Measurements from ENCODE around the gene MC1R. TPM values are rescaled to one million over a fixed set of nuclear protein-coding genes. Genes with fewer than 3 reads are reported as not detected.

MC1R gene
- total RNA-seq, 1 experiment from 2014 or later, result 3.8 TPM

DNA sequence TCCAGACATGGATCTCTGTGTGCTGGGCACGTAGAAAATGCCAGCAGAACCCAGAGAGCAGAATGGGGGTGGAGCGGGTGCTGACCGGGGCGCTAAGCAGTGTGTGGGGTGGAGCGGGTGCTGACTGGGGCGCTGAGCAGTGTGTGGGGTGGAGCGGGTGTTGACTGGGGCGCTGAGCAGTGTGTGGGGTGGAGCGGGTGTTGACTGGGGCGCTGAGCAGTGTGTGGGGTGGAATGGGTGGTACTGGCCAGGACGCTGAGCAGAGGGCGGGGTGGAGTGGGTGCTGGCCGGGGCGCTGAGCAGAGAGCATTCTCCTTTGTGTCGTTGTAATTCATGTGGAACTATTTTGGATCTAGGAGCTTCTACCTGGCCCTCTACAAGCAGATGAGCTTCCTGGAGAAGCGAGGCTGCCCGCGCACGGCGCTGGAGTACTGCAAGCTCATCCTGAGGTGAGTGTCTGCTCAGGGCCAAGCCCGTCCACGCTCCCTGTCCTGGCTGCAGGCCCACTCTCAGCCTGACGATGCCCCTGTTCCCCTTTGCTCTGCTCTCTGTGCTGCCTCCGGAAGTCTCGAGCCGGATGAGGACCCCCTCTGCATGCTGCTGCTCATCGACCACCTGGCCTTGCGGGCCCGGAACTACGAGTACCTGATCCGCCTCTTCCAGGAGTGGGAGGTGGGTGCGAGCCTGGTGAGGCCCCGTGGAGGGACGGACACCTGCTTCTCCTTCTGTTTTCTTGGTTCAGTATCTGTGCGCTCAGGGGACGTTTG lies 20.3 kb upstream of the MC1R start:
- ChIA-PET POLR2A (no interaction called here), CTCF (interaction anchor here (0.5 to 4.2 kb wide), 2 partner anchors 11 to 12 kb away, joined by 3 to 19 read pairs; no protein-coding TSS in a partner anchor)
- DNase-seq (ENCODE audit: low spot score), result no peak
- Mint-ChIP-seq H3K4me3 (no peak overlapping the region), H3K4me1 (no peaks in the 10 kb centered on the region), H3K27me3 (ENCODE audit: low read depth) (no peaks in the 10 kb centered on the region), H3K36me3 (peaks cover 25% of the 10 kb centered on the region), H3K27ac (no peak overlapping the region), H3K9me3 (no peaks in the 10 kb centered on the region)
- no peak for ATAC-seq
- no peak for TF ChIP-seq ZNF671 (CRISPR knock-in tag; IDR thresholded peaks at IDR 0.05)
- TF ChIP-seq GABPB1 (CRISPR knock-in tag; IDR thresholded peaks at IDR 0.05), result no peak
- no peak for TF ChIP-seq ZNF317 (CRISPR knock-in tag; IDR thresholded peaks at IDR 0.05; ENCODE audit: borderline replicate concordance, low read depth)
- TF ChIP-seq, protein P1, sequence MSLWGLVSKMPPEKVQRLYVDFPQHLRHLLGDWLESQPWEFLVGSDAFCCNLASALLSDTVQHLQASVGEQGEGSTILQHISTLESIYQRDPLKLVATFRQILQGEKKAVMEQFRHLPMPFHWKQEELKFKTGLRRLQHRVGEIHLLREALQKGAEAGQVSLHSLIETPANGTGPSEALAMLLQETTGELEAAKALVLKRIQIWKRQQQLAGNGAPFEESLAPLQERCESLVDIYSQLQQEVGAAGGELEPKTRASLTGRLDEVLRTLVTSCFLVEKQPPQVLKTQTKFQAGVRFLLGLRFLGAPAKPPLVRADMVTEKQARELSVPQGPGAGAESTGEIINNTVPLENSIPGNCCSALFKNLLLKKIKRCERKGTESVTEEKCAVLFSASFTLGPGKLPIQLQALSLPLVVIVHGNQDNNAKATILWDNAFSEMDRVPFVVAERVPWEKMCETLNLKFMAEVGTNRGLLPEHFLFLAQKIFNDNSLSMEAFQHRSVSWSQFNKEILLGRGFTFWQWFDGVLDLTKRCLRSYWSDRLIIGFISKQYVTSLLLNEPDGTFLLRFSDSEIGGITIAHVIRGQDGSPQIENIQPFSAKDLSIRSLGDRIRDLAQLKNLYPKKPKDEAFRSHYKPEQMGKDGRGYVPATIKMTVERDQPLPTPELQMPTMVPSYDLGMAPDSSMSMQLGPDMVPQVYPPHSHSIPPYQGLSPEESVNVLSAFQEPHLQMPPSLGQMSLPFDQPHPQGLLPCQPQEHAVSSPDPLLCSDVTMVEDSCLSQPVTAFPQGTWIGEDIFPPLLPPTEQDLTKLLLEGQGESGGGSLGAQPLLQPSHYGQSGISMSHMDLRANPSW (CRISPR knock-in tag; conservative IDR thresholded peaks at IDR 0.05; ENCODE audit: low read depth), result no peak
- TF ChIP-seq, protein P2, sequence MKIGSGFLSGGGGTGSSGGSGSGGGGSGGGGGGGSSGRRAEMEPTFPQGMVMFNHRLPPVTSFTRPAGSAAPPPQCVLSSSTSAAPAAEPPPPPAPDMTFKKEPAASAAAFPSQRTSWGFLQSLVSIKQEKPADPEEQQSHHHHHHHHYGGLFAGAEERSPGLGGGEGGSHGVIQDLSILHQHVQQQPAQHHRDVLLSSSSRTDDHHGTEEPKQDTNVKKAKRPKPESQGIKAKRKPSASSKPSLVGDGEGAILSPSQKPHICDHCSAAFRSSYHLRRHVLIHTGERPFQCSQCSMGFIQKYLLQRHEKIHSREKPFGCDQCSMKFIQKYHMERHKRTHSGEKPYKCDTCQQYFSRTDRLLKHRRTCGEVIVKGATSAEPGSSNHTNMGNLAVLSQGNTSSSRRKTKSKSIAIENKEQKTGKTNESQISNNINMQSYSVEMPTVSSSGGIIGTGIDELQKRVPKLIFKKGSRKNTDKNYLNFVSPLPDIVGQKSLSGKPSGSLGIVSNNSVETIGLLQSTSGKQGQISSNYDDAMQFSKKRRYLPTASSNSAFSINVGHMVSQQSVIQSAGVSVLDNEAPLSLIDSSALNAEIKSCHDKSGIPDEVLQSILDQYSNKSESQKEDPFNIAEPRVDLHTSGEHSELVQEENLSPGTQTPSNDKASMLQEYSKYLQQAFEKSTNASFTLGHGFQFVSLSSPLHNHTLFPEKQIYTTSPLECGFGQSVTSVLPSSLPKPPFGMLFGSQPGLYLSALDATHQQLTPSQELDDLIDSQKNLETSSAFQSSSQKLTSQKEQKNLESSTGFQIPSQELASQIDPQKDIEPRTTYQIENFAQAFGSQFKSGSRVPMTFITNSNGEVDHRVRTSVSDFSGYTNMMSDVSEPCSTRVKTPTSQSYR (CRISPR knock-in tag; IDR thresholded peaks at IDR 0.05), result no peak
- TF ChIP-seq SMAD4 (CRISPR knock-in tag; IDR thresholded peaks at IDR 0.05), result no peak
- TF ChIP-seq MYBL2 (CRISPR knock-in tag; IDR thresholded peaks at IDR 0.05), result no peak
- TF ChIP-seq, protein P3, sequence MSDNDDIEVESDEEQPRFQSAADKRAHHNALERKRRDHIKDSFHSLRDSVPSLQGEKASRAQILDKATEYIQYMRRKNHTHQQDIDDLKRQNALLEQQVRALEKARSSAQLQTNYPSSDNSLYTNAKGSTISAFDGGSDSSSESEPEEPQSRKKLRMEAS (CRISPR knock-in tag; IDR thresholded peaks at IDR 0.05), result no peak
- TF ChIP-seq GTF2I (CRISPR knock-in tag; conservative IDR thresholded peaks at IDR 0.05), result no peak
- TF ChIP-seq FOXK1 (CRISPR knock-in tag; IDR thresholded peaks at IDR 0.05), result no peak
- no peak for TF ChIP-seq CREB1 (CRISPR knock-in tag; IDR thresholded peaks at IDR 0.05)
- TF ChIP-seq, protein P4, sequence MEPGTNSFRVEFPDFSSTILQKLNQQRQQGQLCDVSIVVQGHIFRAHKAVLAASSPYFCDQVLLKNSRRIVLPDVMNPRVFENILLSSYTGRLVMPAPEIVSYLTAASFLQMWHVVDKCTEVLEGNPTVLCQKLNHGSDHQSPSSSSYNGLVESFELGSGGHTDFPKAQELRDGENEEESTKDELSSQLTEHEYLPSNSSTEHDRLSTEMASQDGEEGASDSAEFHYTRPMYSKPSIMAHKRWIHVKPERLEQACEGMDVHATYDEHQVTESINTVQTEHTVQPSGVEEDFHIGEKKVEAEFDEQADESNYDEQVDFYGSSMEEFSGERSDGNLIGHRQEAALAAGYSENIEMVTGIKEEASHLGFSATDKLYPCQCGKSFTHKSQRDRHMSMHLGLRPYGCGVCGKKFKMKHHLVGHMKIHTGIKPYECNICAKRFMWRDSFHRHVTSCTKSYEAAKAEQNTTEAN (CRISPR knock-in tag; IDR thresholded peaks at IDR 0.05), result no peak
- TF ChIP-seq CREM (CRISPR knock-in tag; IDR thresholded peaks at IDR 0.05), result no peak
- TF ChIP-seq ZNF396 (CRISPR knock-in tag; IDR thresholded peaks at IDR 0.05; ENCODE audit: borderline replicate concordance), result no peak
- TF ChIP-seq EMX1 (CRISPR knock-in tag; IDR thresholded peaks at IDR 0.05), result no peak
- TF ChIP-seq, protein P5, sequence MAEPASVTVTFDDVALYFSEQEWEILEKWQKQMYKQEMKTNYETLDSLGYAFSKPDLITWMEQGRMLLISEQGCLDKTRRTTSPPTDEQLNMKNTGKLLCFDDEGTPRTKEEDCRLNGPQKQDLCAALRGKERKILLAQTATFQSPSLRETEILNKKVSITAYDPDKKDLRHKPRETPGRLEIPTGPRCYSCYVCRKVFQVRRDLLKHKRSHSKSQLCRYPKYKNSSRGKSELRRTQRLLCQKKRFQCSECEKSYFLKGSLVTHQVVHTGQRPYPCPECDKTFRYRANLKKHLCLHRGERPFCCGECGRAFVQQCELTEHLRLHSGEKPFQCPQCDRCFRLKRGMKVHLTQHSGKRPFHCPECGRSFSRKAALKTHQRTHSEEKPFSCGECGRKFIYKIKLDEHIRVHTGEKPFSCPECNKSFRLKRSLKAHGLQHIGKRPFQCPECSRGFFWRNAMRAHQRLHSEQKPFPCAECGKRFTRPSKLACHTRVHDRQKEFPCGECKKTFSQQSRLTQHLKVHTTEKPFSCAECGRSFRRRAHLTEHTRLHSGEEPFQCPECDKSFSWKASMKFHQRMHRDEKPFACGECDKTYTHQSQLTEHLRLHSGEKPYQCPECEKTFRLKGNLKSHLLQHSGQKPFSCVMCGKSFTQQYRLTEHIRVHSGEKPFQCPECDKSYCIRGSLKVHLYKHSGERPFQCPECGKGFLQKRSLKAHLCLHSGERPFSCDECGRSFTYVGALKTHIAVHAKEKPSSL (CRISPR knock-in tag; conservative IDR thresholded peaks at IDR 0.05), result no peak
- no peak for TF ChIP-seq RORB (CRISPR knock-in tag; IDR thresholded peaks at IDR 0.05)
- no peak for TF ChIP-seq HMGA2 (CRISPR knock-in tag; IDR thresholded peaks at IDR 0.05)
- TF ChIP-seq TEAD4 (CRISPR knock-in tag; IDR thresholded peaks at IDR 0.05), result no peak

Measured in WTC11 (cell line).